ENCODE measurements around the gene EIPR1. TPM values are rescaled to one million over a fixed set of nuclear protein-coding genes. Genes with fewer than 3 reads are reported as not detected.

EIPR1 gene
- total and polyA plus RNA-seq, 4 donors: 12.0 to 26.8 (median 23.4) TPM

- H3K9me3 ChIP-seq (ENCODE audit: control insufficient read depth in 4 of 4, insufficient read depth in 3 of 4, low read length in 3 of 4): no peaks in the 10 kb centered on the region
- peaks cover 0 to 21% (median 0%) of the 10 kb centered on the region in 4 donors for H3K36me3 ChIP-seq (ENCODE audit: control insufficient read depth in 4 of 4, insufficient read depth in 4 of 4, low read length in 4 of 4)
- no peak overlapping the region for H3K9ac ChIP-seq (ENCODE audit: insufficient read depth in 1 of 2, low read length in 2 of 2)
- no peak for DNase-seq
- WGBS, 2 donors: 66 to 82% methylated on average over 16 of the region's 16 CpGs
- no peak for ATAC-seq (ENCODE audit: insufficient read depth, low FRiP score)
- TF ChIP-seq CTCF (IDR thresholded peaks at IDR 0.05; ENCODE audit: control extremely low read depth, extremely low read depth): no peak
- no peaks in the 10 kb centered on the region for H3K4me1 ChIP-seq (ENCODE audit: control insufficient read depth in 5 of 5, insufficient read depth in 5 of 5, low read length in 5 of 5)
- H3K4me3 ChIP-seq: no peak overlapping the region
- no peaks in the 10 kb centered on the region for H3K27me3 ChIP-seq (ENCODE audit: control insufficient read depth in 3 of 3, insufficient read depth in 3 of 3, low read length in 2 of 3)
- no peak overlapping the region for H3K27ac ChIP-seq (ENCODE audit: low read depth in 1 of 2, low read length in 1 of 2)
These were observed 56.6 kb downstream of the EIPR1 start for GRCh38 chr2:3320910-3321605.

GRCh38 chr2:3319745-3320566, 57.7 kb downstream of the EIPR1 start:
- DNase-seq (no peak), ATAC-seq (ENCODE audit: insufficient read depth, low FRiP score) (no peak)
- 93% methylated on average over 23 to 26 of the region's 26 CpGs for WGBS, 2 donors
- Histone ChIP-seq H3K4me1 (ENCODE audit: control insufficient read depth in 5 of 5, insufficient read depth in 5 of 5, low read length in 5 of 5) (no peaks in the 10 kb centered on the region), H3K4me3 (no peak overlapping the region), H3K9ac (ENCODE audit: insufficient read depth in 1 of 2, low read length in 2 of 2) (no peak overlapping the region), H3K27ac (ENCODE audit: low read depth in 1 of 2, low read length in 1 of 2) (no peak overlapping the region), H3K9me3 (ENCODE audit: control insufficient read depth in 4 of 4, insufficient read depth in 3 of 4, low read length in 3 of 4) (no peaks in the 10 kb centered on the region), H3K36me3 (ENCODE audit: control insufficient read depth in 4 of 4, insufficient read depth in 4 of 4, low read length in 4 of 4) (peaks cover 0 to 18% (median 0%) of the 10 kb centered on the region in 4 donors), H3K27me3 (ENCODE audit: control insufficient read depth in 3 of 3, insufficient read depth in 3 of 3, low read length in 2 of 3) (no peaks in the 10 kb centered on the region)
- no peak for TF ChIP-seq CTCF (IDR thresholded peaks at IDR 0.05; ENCODE audit: control extremely low read depth, extremely low read depth)

- Histone ChIP-seq H3K9ac (ENCODE audit: insufficient read depth in 1 of 2, low read length in 2 of 2) (no peak overlapping the region), H3K9me3 (ENCODE audit: control insufficient read depth in 4 of 4, insufficient read depth in 3 of 4, low read length in 3 of 4) (no peaks in the 10 kb centered on the region), H3K27me3 (ENCODE audit: control insufficient read depth in 3 of 3, insufficient read depth in 3 of 3, low read length in 2 of 3) (no peaks in the 10 kb centered on the region), H3K4me1 (ENCODE audit: control insufficient read depth in 5 of 5, insufficient read depth in 5 of 5, low read length in 5 of 5) (peaks cover 0 to 7% (median 3%) of the 10 kb centered on the region in 5 donors), H3K36me3 (ENCODE audit: control insufficient read depth in 4 of 4, insufficient read depth in 4 of 4, low read length in 4 of 4) (peaks cover 0 to 13% (median 0%) of the 10 kb centered on the region in 4 donors), H3K4me3 (no peak overlapping the region), H3K27ac (ENCODE audit: low read depth in 1 of 2, low read length in 1 of 2) (no peak overlapping the region)
- WGBS, 2 donors: 90% methylated on average over 13 of the region's 13 CpGs
- no peak for TF ChIP-seq CTCF (IDR thresholded peaks at IDR 0.05; ENCODE audit: control extremely low read depth, extremely low read depth)
- ATAC-seq (ENCODE audit: insufficient read depth, low FRiP score) (no peak), DNase-seq (no peak)
These were observed 58.5 kb downstream of the EIPR1 start for GRCh38 chr2:3319134-3319533.
